Skeletal muscle cell (primary cell): ENCODE data around the gene HMX3.

Experiments
- DNase-seq: peaks from one replicate; pipeline ENCODE4 v3.0.0-alpha.2; 2010; ENCODE audit warnings: low read depth
- H3K4me3 ChIP-seq: 2 replicates; pipeline ENCODE4 v1.5.1; 2011; ENCODE audit warnings: low read depth, mild to moderate bottlenecking, control low read depth, low read length, moderate library complexity

Gene HMX3

GRCh38 chr10:123146013-123146893, 10.5 kb downstream of the HMX3 start:
- H3K4me3 ChIP-seq: no peak overlapping the region
- DNase-seq: no peak

- H3K4me3 ChIP-seq: no peak overlapping the region
- no peak for DNase-seq
Observed at GRCh38 chr10:123146894-123147634, 11.3 kb downstream of the HMX3 start.

GRCh38 chr10:123147635-123148413, 12.1 kb downstream of the HMX3 start, which contains the start of gene HMX2:
HMX2 (plus strand) TSS chr10:123148136; CDS start chr10:123148379, 243 bp downstream.
- no peak for DNase-seq
- no peak within 1 kb of the TSS for H3K4me3 ChIP-seq

GRCh38 chr10:123148414-123149161, 12.8 kb downstream of the HMX3 start:
- no peak for DNase-seq
- H3K4me3 ChIP-seq: no peak overlapping the region

GRCh38 chr10:123149162-123149567, 13.4 kb downstream of the HMX3 start:
- DNase-seq: no peak
- peak overlapping the region; percentile 41 for H3K4me3 ChIP-seq

GRCh38 chr10:123149568-123150270, 13.9 kb downstream of the HMX3 start:
- H3K4me3 ChIP-seq: peak overlapping the region; percentile 41
- no peak for DNase-seq

- DNase-seq: no peak
- peak overlapping the region; percentile 41 for H3K4me3 ChIP-seq
Observed at GRCh38 chr10:123150271-123150985, 14.7 kb downstream of the HMX3 start.

GRCh38 chr10:123150986-123151736, 15.4 kb downstream of the HMX3 start:
- peak overlapping the region; percentile 27 for H3K4me3 ChIP-seq
- DNase-seq: no peak

GRCh38 chr10:123151737-123152135, 16.0 kb downstream of the HMX3 start:
- no peak overlapping the region for H3K4me3 ChIP-seq
- DNase-seq: no peak

GRCh38 chr10:123153486-123154091, 17.8 kb downstream of the HMX3 start:
- DNase-seq: no peak
- H3K4me3 ChIP-seq: no peak overlapping the region

GRCh38 chr10:123154092-123154710, 18.4 kb downstream of the HMX3 start, which contains the start of gene BUB3:
BUB3 (plus strand) TSS chr10:123154402; CDS start chr10:123154918, 516 bp downstream.
- peak within 1 kb of the TSS; percentile 98 for H3K4me3 ChIP-seq
- peak; percentile 98 for DNase-seq

GRCh38 chr10:123154711-123155505, 19.1 kb downstream of the HMX3 start:
- peak overlapping the region; percentile 98 for H3K4me3 ChIP-seq
- DNase-seq: no peak

- DNase-seq: no peak
- H3K4me3 ChIP-seq: no peak overlapping the region
Observed at GRCh38 chr10:123156078-123156477, 20.3 kb downstream of the HMX3 start.

GRCh38 chr10:123157210-123157609, 21.4 kb downstream of the HMX3 start:
- no peak for DNase-seq
- no peak overlapping the region for H3K4me3 ChIP-seq

GRCh38 chr10:123158682-123159081, 22.9 kb downstream of the HMX3 start:
- no peak overlapping the region for H3K4me3 ChIP-seq
- no peak for DNase-seq
